PC-3 (cell line): ENCODE data around the gene SEPTIN8. TPM values are rescaled to one million over a fixed set of nuclear protein-coding genes. Genes with fewer than 3 reads are reported as not detected.

ENCODE experiments used
- ATAC-seq: fragments of 200-7000 bp; cut with Tn5 transposase; 2 replicates; pipeline ENCODE4 v1.9.1; 2020; ENCODE audit warnings: mild to moderate bottlenecking, moderate library complexity
- BruUV-seq: library from RNA; stranded (reverse); fragments of 400-500 nt; replicated peaks from 2 replicates; lab custom pipeline; 2021; lab: Mats Ljungman, UMichigan
- CTCF ChIA-PET: fragments of 300-600 bp; sonication (Branson Sonifier 250); formaldehyde crosslinking; loops from one replicate; lab custom pipeline; 2022; ENCODE audit warnings: antibody characterized with exemption; lab: Charles Lee
- POLR2A ChIA-PET: fragments of 300-600 bp; sonication (Branson Sonifier 250); formaldehyde crosslinking; loops from one replicate; lab custom pipeline; 2022; ENCODE audit warnings: antibody characterized with exemption; ENCODE audit not compliant: unreplicated experiment; lab: Charles Lee
- DNase-seq: peaks from one replicate; pipeline ENCODE4 v3.0.0-alpha.2; 2015
- H2AFZ ChIP-seq: fragments of 300-600 bp; sonication (generic); 2 replicates; pipeline ENCODE4 v1.6.0; 2016; ENCODE audit warnings: antibody characterized with exemption, low read length
- H3F3A ChIP-seq: fragments of 300-600 bp; sonication (generic); one replicate; pipeline ENCODE4 v1.6.0; 2017; ENCODE audit warnings: antibody characterized with exemption, low read length, control low read depth, mild to moderate bottlenecking; ENCODE audit not compliant: unreplicated experiment
- H3K27ac ChIP-seq: fragments of 300-600 bp; sonication (generic); 2 replicates; pipeline ENCODE4 v1.5.1; 2016; ENCODE audit warnings: mild to moderate bottlenecking, low read length
- H3K27me3 ChIP-seq: fragments of 300-600 bp; sonication (generic); 2 replicates; pipeline ENCODE4 v1.6.1; 2016; ENCODE audit warnings: low read length, mixed read lengths
- H3K36me3 ChIP-seq: fragments of 300-600 bp; sonication (generic); 2 replicates; pipeline ENCODE4 v1.6.1; 2016; ENCODE audit warnings: low read depth, mixed run types, low read length, mixed read lengths
- H3K4me1 ChIP-seq: fragments of 300-600 bp; sonication (generic); 2 replicates; pipeline ENCODE4 v1.5.1; 2016; ENCODE audit warnings: low read length; ENCODE audit not compliant: insufficient read depth
- H3K4me2 ChIP-seq: fragments of 300-600 bp; sonication (generic); 2 replicates; pipeline ENCODE4 v1.6.0; 2016; ENCODE audit warnings: low read length
- H3K4me3 ChIP-seq: fragments of 300-600 bp; sonication (generic); 2 replicates; pipeline ENCODE4 v1.5.1; 2016; ENCODE audit warnings: mild to moderate bottlenecking, low read length, mixed read lengths
- H3K79me2 ChIP-seq: fragments of 300-600 bp; sonication (generic); 2 replicates; pipeline ENCODE4 v1.6.1; 2017; ENCODE audit warnings: low read length, mixed read lengths
- H3K9ac ChIP-seq: fragments of 300-600 bp; sonication (generic); 2 replicates; pipeline ENCODE4 v1.6.0; 2016; ENCODE audit warnings: mild to moderate bottlenecking, low read length
- H3K9me2 ChIP-seq: fragments of 300-600 bp; sonication (generic); replicated peaks from 2 replicates; pipeline ENCODE4 v1.6.1; 2016; ENCODE audit warnings: mixed run types, low read length, mixed read lengths
- H3K9me3 ChIP-seq: fragments of 300-600 bp; sonication (generic); 2 replicates; pipeline ENCODE4 v1.6.1; 2016; ENCODE audit warnings: low read length, mixed read lengths
- H4K20me1 ChIP-seq: fragments of 300-600 bp; sonication (generic); 2 replicates; pipeline ENCODE4 v1.6.1; 2016; ENCODE audit warnings: low read length, mixed read lengths
- CTCF ChIP-seq: fragments of 300-600 bp; sonication (generic); conservative IDR thresholded peaks from 2 replicates; pipeline ENCODE4 v1.5.1; 2017; ENCODE audit warnings: antibody characterized with exemption, low read depth, mild to moderate bottlenecking, low read length
- EZH2 ChIP-seq: fragments of 300-600 bp; sonication (generic); IDR thresholded peaks from one replicate; pipeline ENCODE4 v1.6.1; 2017; ENCODE audit warnings: antibody characterized with exemption, mild to moderate bottlenecking, low read length; ENCODE audit not compliant: unreplicated experiment
- intact Hi-C: fragments of 100-400 bp; cut with micrococcal nuclease; formaldehyde crosslinking; loops from 2 replicates; pipeline ENCODE4 v1.9.0; 2023
- total RNA-seq: library from RNA; depleted of rRNA; stranded (reverse); fragments of >200 nt; gene quantifications from 2 replicates; pipeline ENCODE4 v1.2.3, GENCODE V29; 2014

The SEPTIN8 gene
- total RNA-seq, 1 experiment from 2014 or later, result 21.9 TPM

DNA sequence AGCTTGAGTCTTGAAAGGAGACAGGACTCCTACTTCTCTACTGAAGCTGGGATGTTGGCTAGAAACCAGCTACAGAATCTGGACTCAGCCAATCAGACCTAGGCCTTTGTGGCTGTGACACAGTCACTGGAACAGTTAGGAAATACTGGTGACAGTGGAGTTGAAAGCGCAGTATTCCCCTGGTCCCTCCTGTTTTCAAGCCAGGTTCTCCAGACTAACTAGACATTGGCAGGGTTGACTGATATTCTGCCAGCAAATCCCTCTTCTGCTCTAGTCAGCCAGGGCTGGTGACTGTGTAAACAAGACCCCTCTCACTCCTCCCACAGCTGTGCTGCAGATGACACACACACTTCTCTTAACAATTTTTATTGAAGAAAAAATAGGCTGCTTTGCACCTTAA lies 44.8 kb upstream of the SEPTIN8 start:
- ChIA-PET POLR2A (no interaction called here), CTCF (interaction anchor here (0.6 kb wide), 1 partner anchor 24 kb away, joined by 3 read pairs; no protein-coding TSS in a partner anchor)
- Histone ChIP-seq H3F3A (no peaks in the 10 kb centered on the region), H3K4me1 (no peaks in the 10 kb centered on the region), H4K20me1 (no peaks in the 10 kb centered on the region), H3K4me3 (no peak overlapping the region), H3K4me2 (no peak overlapping the region), H3K9me3 (no peaks in the 10 kb centered on the region), H3K36me3 (no peaks in the 10 kb centered on the region), H3K79me2 (no peaks in the 10 kb centered on the region), H3K9me2 (no peaks in the 10 kb centered on the region), H2AFZ (no peak overlapping the region), H3K9ac (no peak overlapping the region), H3K27me3 (no peaks in the 10 kb centered on the region), H3K27ac (no peak overlapping the region)
- BruUV-seq, result no TSS peak
- no peak for DNase-seq
- ATAC-seq, result no peak; the same call in 1 of the 2 replicates
- intact Hi-C loops, result loop anchor here (5.0 kb wide), 4 partner anchors 44 to 434 kb away; partner anchors contain the start of gene SEPTIN8
- no peak for TF ChIP-seq CTCF

DNA sequence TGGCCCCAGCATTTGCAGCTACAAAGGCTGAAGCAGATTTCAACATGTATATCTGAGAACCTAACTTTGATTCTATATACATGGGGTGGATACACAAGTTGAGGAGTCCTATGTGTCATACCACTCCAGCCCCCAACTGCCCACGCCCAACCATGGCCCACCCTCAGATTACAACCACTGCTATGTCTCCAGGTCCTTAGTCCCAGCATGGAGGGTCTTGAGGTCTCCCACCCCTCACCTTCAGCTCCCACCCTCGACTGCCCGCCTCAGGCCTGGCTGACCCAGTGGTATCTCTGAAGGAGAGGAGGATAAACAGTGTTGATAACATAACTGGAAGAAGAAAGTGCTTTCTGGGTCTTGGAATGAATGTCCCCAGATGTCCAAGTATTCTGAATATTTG lies 44.3 kb upstream of the SEPTIN8 start:
- ChIA-PET CTCF (interaction anchor here (0.6 kb wide), 1 partner anchor 24 kb away, joined by 3 read pairs; no protein-coding TSS in a partner anchor), POLR2A (no interaction called here)
- H3K4me3 ChIP-seq, result no peak overlapping the region
- H3K9me2 ChIP-seq, result no peaks in the 10 kb centered on the region
- no peaks in the 10 kb centered on the region for H3K4me1 ChIP-seq
- no peaks in the 10 kb centered on the region for H3K79me2 ChIP-seq
- H3K9ac ChIP-seq, result no peak overlapping the region
- BruUV-seq, result no TSS peak
- no peaks in the 10 kb centered on the region for H3K27me3 ChIP-seq
- no peaks in the 10 kb centered on the region for H3K9me3 ChIP-seq
- TF ChIP-seq CTCF (no peak), EZH2 (no peak)
- no peak for ATAC-seq
- H3F3A ChIP-seq, result no peaks in the 10 kb centered on the region
- H4K20me1 ChIP-seq, result no peaks in the 10 kb centered on the region
- H3K27ac ChIP-seq, result no peak overlapping the region
- DNase-seq, result no peak
- intact Hi-C loops, result loop anchor here (5.0 kb wide), 4 partner anchors 44 to 434 kb away; partner anchors contain the start of gene SEPTIN8
- no peak overlapping the region for H2AFZ ChIP-seq
- H3K4me2 ChIP-seq, result no peak overlapping the region
- H3K36me3 ChIP-seq, result no peaks in the 10 kb centered on the region

DNA sequence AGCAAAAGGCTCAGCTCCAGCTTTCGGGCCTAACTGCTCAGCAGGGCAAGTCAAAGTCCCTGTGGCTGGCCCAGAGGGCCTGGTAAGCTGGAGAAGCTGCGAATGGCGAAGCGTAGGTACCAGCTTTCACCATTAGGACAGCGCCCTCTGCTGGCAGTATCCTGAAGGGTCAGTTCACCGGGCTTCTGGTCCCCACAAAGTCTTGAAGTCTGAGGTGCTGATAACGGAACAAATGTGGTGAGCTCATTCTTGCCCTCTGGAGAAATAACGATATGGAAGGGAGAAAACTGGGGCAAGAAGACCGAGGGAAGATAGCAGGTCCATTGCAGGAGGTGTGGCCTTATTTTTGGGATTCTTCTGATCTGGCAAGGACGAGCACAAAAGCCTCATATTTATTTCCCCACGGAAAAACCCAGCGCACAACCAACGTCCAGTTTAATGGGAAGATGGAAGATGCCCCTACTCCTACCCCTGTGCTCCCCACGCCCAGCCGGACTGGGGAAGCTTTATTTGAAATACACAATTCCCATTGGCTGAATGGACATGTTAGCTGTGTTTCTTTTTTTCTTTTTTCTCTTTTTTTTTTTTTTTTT lies 43.2 kb upstream of the SEPTIN8 start:
- DNase-seq, result peak; percentile 82
- Histone ChIP-seq H3K36me3 (no peaks in the 10 kb centered on the region), H2AFZ (no peak overlapping the region), H3K27ac (no peak overlapping the region), H3K9me3 (no peaks in the 10 kb centered on the region), H3F3A (no peaks in the 10 kb centered on the region), H3K27me3 (no peaks in the 10 kb centered on the region), H4K20me1 (no peaks in the 10 kb centered on the region), H3K4me1 (no peaks in the 10 kb centered on the region), H3K4me3 (no peak overlapping the region), H3K79me2 (no peaks in the 10 kb centered on the region), H3K9ac (no peak overlapping the region), H3K9me2 (no peaks in the 10 kb centered on the region), H3K4me2 (no peak overlapping the region)
- no TSS peak for BruUV-seq
- TF ChIP-seq CTCF, result peak; percentile 87
- TF ChIP-seq EZH2, result no peak
- ATAC-seq, result peak; percentile 83
- intact Hi-C loops, result loop anchor here (1.0 to 5.0 kb wide), 5 partner anchors 43 to 433 kb away; partner anchors contain the start of gene SEPTIN8
- CTCF ChIA-PET, result interaction anchor here (0.5 to 1.1 kb wide), 9 partner anchors 25 to 293 kb away, joined by 3 to 12 read pairs (median 4); partner anchors contain the start of genes GDF9 and UQCRQ
- POLR2A ChIA-PET, result interaction anchor here (0.6 kb wide), 2 partner anchors 191 to 324 kb away, joined by 3 to 12 read pairs; no protein-coding TSS in a partner anchor
